Mucosa of gallbladder (tissue), 1 donor: ENCODE results near the gene TMEFF1. TPM values are rescaled to one million over a fixed set of nuclear protein-coding genes. Genes with fewer than 3 reads are reported as not detected.

Source experiments
- DNase-seq: peaks from one replicate; pipeline ENCODE4 v3.0.0-alpha.2; 2020; ENCODE audit warnings: low spot score
- total RNA-seq: library from RNA; stranded (reverse); gene quantifications from one replicate; pipeline ENCODE4 v1.2.1, GENCODE V29; 2021
- donor health status: DM: no; HTN: no; CAD: no.

Gene TMEFF1
- total RNA-seq, 1 donor from 2014 or later: 0.63 TPM

GRCh38 chr9:100447041-100447440 lies 25.9 kb upstream of the TMEFF1 start:
- DNase-seq: no peak

GRCh38 chr9:100448266-100448665 lies 24.7 kb upstream of the TMEFF1 start:
- no peak for DNase-seq

GRCh38 chr9:100449420-100449819 lies 23.5 kb upstream of the TMEFF1 start:
- no peak for DNase-seq

GRCh38 chr9:100452894-100453293 lies 20.1 kb upstream of the TMEFF1 start:
- no peak for DNase-seq

- no peak for DNase-seq
Observed at GRCh38 chr9:100455470-100455869, 17.5 kb upstream of the TMEFF1 start.

GRCh38 chr9:100457517-100457916 lies 15.4 kb upstream of the TMEFF1 start:
- DNase-seq: no peak

- DNase-seq: no peak
Observed at GRCh38 chr9:100459963-100460362, 13.0 kb upstream of the TMEFF1 start.

- DNase-seq: no peak
Observed at GRCh38 chr9:100465274-100465673, 7.7 kb upstream of the TMEFF1 start.

GRCh38 chr9:100465761-100466160 lies 7.2 kb upstream of the TMEFF1 start:
- no peak for DNase-seq

GRCh38 chr9:100466171-100466828 lies 6.6 kb upstream of the TMEFF1 start:
- no peak for DNase-seq

- DNase-seq: no peak
Observed at GRCh38 chr9:100466829-100467221, 6.1 kb upstream of the TMEFF1 start.

GRCh38 chr9:100468041-100468440 lies 4.9 kb upstream of the TMEFF1 start:
- no peak for DNase-seq

GRCh38 chr9:100472268-100472667 lies 681 bp upstream of the TMEFF1 start:
- no peak for DNase-seq

- DNase-seq: no peak
Observed at GRCh38 chr9:100473276-100474081, 530 bp downstream of the TMEFF1 start.

GRCh38 chr9:100474082-100474923 lies 1.4 kb downstream of the TMEFF1 start:
- no peak for DNase-seq

GRCh38 chr9:100474924-100475276 lies 2.0 kb downstream of the TMEFF1 start:
- DNase-seq: no peak

- DNase-seq: no peak
Observed at GRCh38 chr9:100477241-100477640, 4.3 kb downstream of the TMEFF1 start.

GRCh38 chr9:100478192-100478591 lies 5.2 kb downstream of the TMEFF1 start:
- no peak for DNase-seq

GRCh38 chr9:100479820-100480219 lies 6.9 kb downstream of the TMEFF1 start:
- no peak for DNase-seq

GRCh38 chr9:100485196-100485595 lies 12.2 kb downstream of the TMEFF1 start:
- DNase-seq: no peak

GRCh38 chr9:100486479-100487176 lies 13.7 kb downstream of the TMEFF1 start:
- no peak for DNase-seq

GRCh38 chr9:100488177-100488576 lies 15.2 kb downstream of the TMEFF1 start:
- no peak for DNase-seq
